Gastrocnemius medialis (tissue), 4 donors: ENCODE data around the gene SGO2. TPM values are rescaled to one million over a fixed set of nuclear protein-coding genes. Genes with fewer than 3 reads are reported as not detected.

ENCODE experiments used
- ATAC-seq, 2 donors: fragments of 150-250 bp; one replicate each; pipeline ENCODE4 v1.9.1; 2016
- DNase-seq, 2 donors: peaks; one replicate each; pipeline ENCODE4 v3.0.0-alpha.2; 2019
- H3K27ac ChIP-seq, 4 donors: fragments of 200-600 bp; sonication (generic); 1 replicate in 1 of 4; 2 replicates in 3 of 4; pipeline ENCODE4 v1.5.1; 2016 to 2018; ENCODE audit warnings: mild to moderate bottlenecking in 2 of 4, moderate library complexity in 1 of 4
- H3K27me3 ChIP-seq, 3 donors: fragments of 200-600 bp; sonication (generic) in 2 of 3; 1 replicate in 1 of 3; 2 replicates in 2 of 3; pipeline versions ENCODE4 v1.5.1 to v1.6.0; 2016 to 2019; ENCODE audit warnings: mild to moderate bottlenecking in 1 of 3, moderate library complexity in 1 of 3
- H3K36me3 ChIP-seq, 2 donors: fragments of 200-600 bp; sonication (generic) in 1 of 2; one replicate each; pipeline ENCODE4 v1.5.1; 2017 to 2018
- H3K4me1 ChIP-seq, 2 donors: fragments of 200-600 bp; sonication (generic) in 1 of 2; one replicate each; pipeline ENCODE4 v1.5.1; 2016 to 2017; ENCODE audit warnings: mild to moderate bottlenecking in 2 of 2
- H3K4me3 ChIP-seq, 4 donors: fragments of 200-600 bp; sonication (generic) in 3 of 4; 1 replicate in 1 of 4; 2 replicates in 3 of 4; pipeline ENCODE4 v1.5.1; 2016 to 2019; ENCODE audit warnings: mild to moderate bottlenecking in 2 of 4
- H3K9me3 ChIP-seq, 3 donors: fragments of 200-600 bp; sonication (generic) in 2 of 3; 1 replicate in 1 of 3; 2 replicates in 2 of 3; pipeline ENCODE4 v1.5.1; 2016 to 2019
- CTCF ChIP-seq, 5 experiments: fragments of 450-650 bp in 3 of 5; fragments of 200-600 bp in 2 of 5; sonication (generic) in 2 of 5; IDR thresholded peaks in 4 of 5; conservative IDR thresholded peaks in 1 of 5; 1 replicate in 4 of 5; 2 replicates in 1 of 5; pipeline ENCODE4 v1.5.1; 2016 to 2019; ENCODE audit warnings: antibody characterized with exemption in 5 of 5, mild to moderate bottlenecking in 3 of 5, moderate library complexity in 3 of 5
- POLR2A ChIP-seq, 2 donors: fragments of 450-650 bp; IDR thresholded peaks; one replicate each; pipeline ENCODE4 v1.6.1; 2017; ENCODE audit warnings: antibody characterized with exemption in 2 of 2, mild to moderate bottlenecking in 2 of 2, moderate library complexity in 2 of 2
- in situ Hi-C, 4 donors: fragments of 200-750 bp; cut with MboI; loops; one replicate each; pipeline versions ENCODE4 v1.15.0 to v1.8.0; 2017; ENCODE audit warnings: low sequenced_read_pairs in 4 of 4
- intact Hi-C: fragments of 100-400 bp; cut with DNase I; formaldehyde crosslinking; loops from one replicate; pipeline ENCODE4 v1.15.1; 2023; ENCODE audit warnings: low total_unique reads
- total RNA-seq, 4 donors: library from RNA; depleted of rRNA; stranded (reverse); fragments of >200 nt; gene quantifications; one replicate each; pipeline versions ENCODE4 v1.1.0 to v1.2.3, GENCODE V29; 2016

The SGO2 gene
- total RNA-seq, 4 donors from 2014 or later = 0.61 to 2.6 (median 0.70) TPM

- intact Hi-C loops (no loop called here), in situ Hi-C loops (no loop called here)
- Histone ChIP-seq H3K36me3 (no peaks in the 10 kb centered on the region), H3K9me3 (no peaks in the 10 kb centered on the region), H3K4me3 (peak overlapping the region in 3 of 4 donors; percentile 72 to 92 (median 84)), H3K27ac (no peak overlapping the region), H3K4me1 (peaks cover 11 to 14% of the 10 kb centered on the region in 2 donors), H3K27me3 (no peaks in the 10 kb centered on the region)
- ATAC-seq = no peak
- TF ChIP-seq POLR2A (IDR thresholded peaks at IDR 0.05) = no peak
- no peak for TF ChIP-seq CTCF (IDR thresholded peaks at IDR 0.05 in 4 of 5, conservative IDR thresholded peaks at IDR 0.05 in 1 of 5)
- no peak for DNase-seq
These were observed 941 bp upstream of the SGO2 start for GRCh38 chr2:200525066-200525465.

GRCh38 chr2:200525551-200525881 is 491 bp upstream of the SGO2 start:
- ATAC-seq (no peak), DNase-seq (no peak)
- no peak for TF ChIP-seq CTCF (IDR thresholded peaks at IDR 0.05 in 4 of 5, conservative IDR thresholded peaks at IDR 0.05 in 1 of 5)
- no peak for TF ChIP-seq POLR2A (IDR thresholded peaks at IDR 0.05)
- intact Hi-C loops = no loop called here
- Histone ChIP-seq H3K36me3 (no peaks in the 10 kb centered on the region), H3K9me3 (no peaks in the 10 kb centered on the region), H3K4me3 (peak overlapping the region; percentile 72 to 92 (median 79)), H3K27ac (peak overlapping the region; percentile 51 to 62 (median 58)), H3K4me1 (peaks cover 11 to 14% of the 10 kb centered on the region in 2 donors), H3K27me3 (no peaks in the 10 kb centered on the region)
- in situ Hi-C loops = no loop called here

GRCh38 chr2:200528228-200528627 is 2.2 kb downstream of the SGO2 start:
- H3K4me3 ChIP-seq = no peak overlapping the region
- no peaks in the 10 kb centered on the region for H3K27me3 ChIP-seq
- no peak for ATAC-seq
- intact Hi-C loops = no loop called here
- no peaks in the 10 kb centered on the region for H3K9me3 ChIP-seq
- TF ChIP-seq CTCF (IDR thresholded peaks at IDR 0.05 in 4 of 5, conservative IDR thresholded peaks at IDR 0.05 in 1 of 5) (no peak), POLR2A (IDR thresholded peaks at IDR 0.05) (no peak)
- no peak overlapping the region for H3K27ac ChIP-seq
- peaks cover 11 to 14% of the 10 kb centered on the region in 2 donors for H3K4me1 ChIP-seq
- in situ Hi-C loops = no loop called here
- DNase-seq = no peak
- H3K36me3 ChIP-seq = no peaks in the 10 kb centered on the region

GRCh38 chr2:200533754-200534153 is 7.7 kb downstream of the SGO2 start:
- ATAC-seq = no peak
- no peaks in the 10 kb centered on the region for H3K9me3 ChIP-seq
- no peaks in the 10 kb centered on the region for H3K36me3 ChIP-seq
- DNase-seq = no peak
- H3K27me3 ChIP-seq = no peaks in the 10 kb centered on the region
- TF ChIP-seq CTCF (IDR thresholded peaks at IDR 0.05 in 4 of 5, conservative IDR thresholded peaks at IDR 0.05 in 1 of 5) = no peak
- TF ChIP-seq POLR2A (IDR thresholded peaks at IDR 0.05) = no peak
- in situ Hi-C loops (no loop called here), intact Hi-C loops (no loop called here)
- H3K27ac ChIP-seq = no peak overlapping the region
- no peaks in the 10 kb centered on the region for H3K4me1 ChIP-seq
- no peak overlapping the region for H3K4me3 ChIP-seq

- TF ChIP-seq POLR2A (IDR thresholded peaks at IDR 0.05) (no peak), CTCF (IDR thresholded peaks at IDR 0.05 in 4 of 5, conservative IDR thresholded peaks at IDR 0.05 in 1 of 5) (no peak)
- ATAC-seq = no peak
- no peak overlapping the region for H3K4me3 ChIP-seq
- H3K27ac ChIP-seq = no peak overlapping the region
- intact Hi-C loops = no loop called here
- no peaks in the 10 kb centered on the region for H3K4me1 ChIP-seq
- in situ Hi-C loops = no loop called here
- H3K9me3 ChIP-seq = no peaks in the 10 kb centered on the region
- H3K36me3 ChIP-seq = no peaks in the 10 kb centered on the region
- H3K27me3 ChIP-seq = no peaks in the 10 kb centered on the region
- no peak for DNase-seq
These were observed 8.6 kb downstream of the SGO2 start for GRCh38 chr2:200534572-200534971.
